B cell (primary cell): ENCODE data around the gene TANC1. TPM values are rescaled to one million over a fixed set of nuclear protein-coding genes. Genes with fewer than 3 reads are reported as not detected.

ENCODE experiments used
- ATAC-seq: fragments of 200-7000 bp; cut with Tn5 transposase; one replicate; pipeline ENCODE4 v1.10.0; 2021; ENCODE audit warnings: low read depth, mild to moderate bottlenecking, moderate number of reproducible peaks, moderate library complexity
- CTCF ChIA-PET: fragments of 350-600 bp; sonication (Branson Sonifier 250); formaldehyde crosslinking; loops from one replicate; lab custom pipeline; 2021; ENCODE audit warnings: antibody characterized with exemption, inconsistent platforms; lab: Charles Lee
- POLR2A ChIA-PET: fragments of 350-600 bp; sonication (Branson Sonifier 250); formaldehyde crosslinking; loops from one replicate; lab custom pipeline; 2021; ENCODE audit warnings: antibody characterized with exemption; lab: Charles Lee
- DNase-seq: peaks from one replicate; pipeline ENCODE4 v3.0.0; 2013
- H2AFZ ChIP-seq: 2 replicates; pipeline ENCODE4 v1.6.1; 2012; ENCODE audit warnings: mild to moderate bottlenecking, low read depth, low read length; ENCODE audit not compliant: insufficient read depth, poor library complexity, severe bottlenecking
- H3K27ac ChIP-seq, 2 donors: 1 replicate in 1 of 2; 2 replicates in 1 of 2; pipeline ENCODE4 v1.5.1; 2012 to 2013; ENCODE audit warnings: low read length in 2 of 2, mild to moderate bottlenecking in 2 of 2, moderate library complexity in 1 of 2
- H3K27me3 ChIP-seq, 4 experiments: fragments of 200-600 bp in 1 of 4; sonication (generic) in 1 of 4; replicated peaks in 1 of 4; 1 replicate in 2 of 4; 2 replicates in 2 of 4; pipeline versions ENCODE4 v1.6.1 to v1.7.0; 2013 to 2016; ENCODE audit warnings: low read length in 3 of 4, mild to moderate bottlenecking in 2 of 4, mixed read lengths in 1 of 4, moderate library complexity in 1 of 4; ENCODE audit not compliant: insufficient read depth in 4 of 4, control insufficient read depth in 3 of 4; ENCODE audit errors: control extremely low read depth in 1 of 4
- H3K36me3 ChIP-seq, 2 experiments: replicated peaks in 1 of 2; 1 replicate in 1 of 2; 2 replicates in 1 of 2; pipeline versions ENCODE4 v1.6.1 to v1.7.1; 2013; ENCODE audit warnings: low read length in 1 of 2; ENCODE audit not compliant: insufficient read depth in 2 of 2, control insufficient read depth in 1 of 2; ENCODE audit errors: control extremely low read depth in 1 of 2, extremely low read depth in 1 of 2
- H3K4me1 ChIP-seq, 2 donors: fragments of 200-600 bp in 1 of 2; sonication (generic) in 1 of 2; 1 replicate in 1 of 2; 2 replicates in 1 of 2; pipeline versions ENCODE4 v1.5.1 to v1.6.1; 2013 to 2017; ENCODE audit warnings: low read length in 2 of 2; ENCODE audit not compliant: control insufficient read depth in 2 of 2, insufficient read depth in 2 of 2
- H3K4me2 ChIP-seq: replicated peaks from 2 replicates; pipeline ENCODE3; 2012; ENCODE audit warnings: mild to moderate bottlenecking, low read depth, low read length; ENCODE audit not compliant: poor library complexity, severe bottlenecking
- H3K4me3 ChIP-seq, 5 experiments: fragments of 200-600 bp in 1 of 5; sonication (generic) in 1 of 5; 1 replicate in 3 of 5; 2 replicates in 2 of 5; pipeline versions ENCODE4 v1.5.1 to v1.7.0; 2011 to 2016; ENCODE audit warnings: low read length in 4 of 5, mild to moderate bottlenecking in 4 of 5, low read depth in 2 of 5, control low read depth in 1 of 5, moderate library complexity in 1 of 5; ENCODE audit not compliant: insufficient read depth in 1 of 5; ENCODE audit errors: control extremely low read depth in 1 of 5, extremely low read depth in 1 of 5
- H3K79me2 ChIP-seq: fragments of 200-600 bp; sonication (generic); one replicate; pipeline ENCODE4 v1.6.0; 2016; ENCODE audit warnings: low read length; ENCODE audit not compliant: control insufficient read depth, insufficient read depth
- H3K9ac ChIP-seq: fragments of 200-600 bp; sonication (generic); 2 replicates; pipeline ENCODE4 v1.6.1; 2017; ENCODE audit warnings: mild to moderate bottlenecking, low read length, moderate library complexity
- H3K9me3 ChIP-seq, 3 donors: one replicate each; pipeline versions ENCODE4 v1.6.1 to v1.7.1; 2013; ENCODE audit warnings: low read length in 2 of 3; ENCODE audit not compliant: control insufficient read depth in 2 of 3, insufficient read depth in 1 of 3; ENCODE audit errors: control extremely low read depth in 1 of 3
- H4K20me1 ChIP-seq: 2 replicates; pipeline ENCODE4 v1.6.0; 2012; ENCODE audit warnings: mild to moderate bottlenecking, low read length; ENCODE audit not compliant: insufficient read depth, control insufficient read depth, poor library complexity, severe bottlenecking
- H3K27ac Mint-ChIP-seq: one replicate; pipeline ENCODE4 v1.8.0; 2021; ENCODE audit warnings: mixed read lengths
- H3K27me3 Mint-ChIP-seq: one replicate; pipeline ENCODE4 v1.8.0; 2021; ENCODE audit warnings: mixed read lengths
- H3K4me1 Mint-ChIP-seq: one replicate; pipeline ENCODE4 v1.8.0; 2021; ENCODE audit warnings: mixed read lengths
- H3K4me3 Mint-ChIP-seq: one replicate; pipeline ENCODE4 v1.8.0; 2021; ENCODE audit warnings: mixed read lengths
- H3K9me3 Mint-ChIP-seq: one replicate; pipeline ENCODE4 v1.8.0; 2022; ENCODE audit warnings: mixed read lengths; ENCODE audit not compliant: insufficient read depth
- EZH2 ChIP-seq: IDR thresholded peaks from 2 replicates; pipeline ENCODE4 v1.6.1; 2012; ENCODE audit warnings: borderline replicate concordance, low read depth, mild to moderate bottlenecking, moderate library complexity, low read length; ENCODE audit not compliant: insufficient read depth, poor library complexity, severe bottlenecking
- WGBS: methylation state at CpG from one replicate; pipeline ENCODE4 v1.1.5; 2013; ENCODE audit warnings: missing lambda C conversion rate; ENCODE audit not compliant: insufficient coverage; 5-methylcytosine and 5-hydroxymethylcytosine counted together
- intact Hi-C: fragments of 100-400 bp; cut with micrococcal nuclease; formaldehyde crosslinking; loops from one replicate; pipeline ENCODE4 v1.10.0; 2022
- polyA plus RNA-seq: library from polyadenylated mRNA; depleted of rRNA; stranded (reverse); fragments of >200 nt; gene quantifications from 2 replicates; pipeline ENCODE4 v1.2.3, GENCODE V29; 2012
- total RNA-seq, 2 donors: library from RNA; stranded (reverse); fragments of 120-200 nt in 1 of 2; gene quantifications; 1 replicate in 1 of 2; 2 replicates in 1 of 2; pipeline versions ENCODE4 v1.2.3 to v1.2.4, GENCODE V29; 2013 to 2022
- TF ChIP-seq, protein P1 (sequence below): fragments of 200-600 bp; IDR thresholded peaks from one replicate; pipeline ENCODE4 v1.8.0; 2022; ENCODE audit warnings: antibody characterized with exemption, mild to moderate bottlenecking

The TANC1 gene
- total and polyA plus RNA-seq, 2 donors (not counting 1 experiment from before 2014, with no cell fraction given), result 0.13 TPM; not detected in 1

DNA sequence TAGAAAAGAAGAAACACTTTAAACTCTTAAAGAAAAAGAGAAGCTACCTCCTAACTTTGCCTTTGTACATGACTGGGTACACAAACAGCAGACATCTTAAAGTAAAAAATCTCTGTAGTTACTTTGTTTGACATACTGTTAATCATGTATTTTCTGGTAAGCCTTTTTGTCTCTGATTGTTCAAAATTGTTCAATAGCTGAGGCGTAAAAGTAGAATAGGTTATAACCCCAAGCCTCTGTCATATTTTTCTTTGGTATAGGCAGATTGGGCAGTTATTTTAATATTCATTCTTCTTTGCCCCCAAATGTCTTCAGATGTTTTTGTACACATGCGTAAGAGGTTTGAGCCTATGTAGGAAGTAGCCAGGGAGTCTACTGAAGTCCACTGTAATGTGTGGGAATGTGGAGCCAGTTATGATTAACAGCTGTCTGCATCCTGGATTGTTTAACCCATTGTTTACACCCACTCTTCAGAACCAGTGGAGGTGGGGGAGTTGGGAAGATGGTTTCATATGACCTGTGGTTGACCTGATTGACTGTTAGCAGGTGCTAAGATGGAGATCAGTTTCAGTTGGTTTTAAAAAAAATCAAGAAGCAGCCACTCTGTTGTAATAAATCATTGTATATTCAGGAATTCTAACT lies 150.5 kb downstream of the TANC1 start:
- no peaks in the 10 kb centered on the region for H3K9me3 Mint-ChIP-seq
- no peak for DNase-seq
- H3K4me2 ChIP-seq, result no peak overlapping the region
- H2AFZ ChIP-seq, result peak overlapping the region; percentile 19
- H3K4me1 ChIP-seq, result peaks cover 0 to 6% of the 10 kb centered on the region in 2 donors
- H3K27me3 ChIP-seq, result peaks cover 0 to 2% (median 0%) of the 10 kb centered on the region in 4 experiments
- no peak overlapping the region for H3K4me3 ChIP-seq
- no peak for ATAC-seq
- H3K79me2 ChIP-seq, result no peaks in the 10 kb centered on the region
- H3K27ac Mint-ChIP-seq, result no peak overlapping the region
- no peak overlapping the region for H3K4me3 Mint-ChIP-seq
- CTCF ChIA-PET, result interaction anchor here (0.6 to 4.1 kb wide), 33 partner anchors 8 to 1955 kb away, joined by 3 to 80 read pairs (median 3); partner anchors contain the start of gene BAZ2B
- POLR2A ChIA-PET, result no interaction called here
- H3K9me3 ChIP-seq, result peaks cover 0 to 5% (median 0%) of the 10 kb centered on the region in 3 donors
- WGBS, result no CpG with 5 or more reads among the region's 2 CpGs
- intact Hi-C loops, result loop anchor here (5.0 to 10.0 kb wide), 2 partner anchors 364 to 1097 kb away; no protein-coding TSS in a partner anchor
- no peak overlapping the region for H3K27ac ChIP-seq
- H3K9ac ChIP-seq, result no peak overlapping the region
- no peaks in the 10 kb centered on the region for H3K36me3 ChIP-seq
- H3K4me1 Mint-ChIP-seq, result peaks cover 5% of the 10 kb centered on the region
- TF ChIP-seq, protein P1, sequence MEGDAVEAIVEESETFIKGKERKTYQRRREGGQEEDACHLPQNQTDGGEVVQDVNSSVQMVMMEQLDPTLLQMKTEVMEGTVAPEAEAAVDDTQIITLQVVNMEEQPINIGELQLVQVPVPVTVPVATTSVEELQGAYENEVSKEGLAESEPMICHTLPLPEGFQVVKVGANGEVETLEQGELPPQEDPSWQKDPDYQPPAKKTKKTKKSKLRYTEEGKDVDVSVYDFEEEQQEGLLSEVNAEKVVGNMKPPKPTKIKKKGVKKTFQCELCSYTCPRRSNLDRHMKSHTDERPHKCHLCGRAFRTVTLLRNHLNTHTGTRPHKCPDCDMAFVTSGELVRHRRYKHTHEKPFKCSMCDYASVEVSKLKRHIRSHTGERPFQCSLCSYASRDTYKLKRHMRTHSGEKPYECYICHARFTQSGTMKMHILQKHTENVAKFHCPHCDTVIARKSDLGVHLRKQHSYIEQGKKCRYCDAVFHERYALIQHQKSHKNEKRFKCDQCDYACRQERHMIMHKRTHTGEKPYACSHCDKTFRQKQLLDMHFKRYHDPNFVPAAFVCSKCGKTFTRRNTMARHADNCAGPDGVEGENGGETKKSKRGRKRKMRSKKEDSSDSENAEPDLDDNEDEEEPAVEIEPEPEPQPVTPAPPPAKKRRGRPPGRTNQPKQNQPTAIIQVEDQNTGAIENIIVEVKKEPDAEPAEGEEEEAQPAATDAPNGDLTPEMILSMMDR, result peak; percentile 63
- no peak for TF ChIP-seq EZH2
- peaks cover 5% of the 10 kb centered on the region for H3K27me3 Mint-ChIP-seq
- no peaks in the 10 kb centered on the region for H4K20me1 ChIP-seq

DNA sequence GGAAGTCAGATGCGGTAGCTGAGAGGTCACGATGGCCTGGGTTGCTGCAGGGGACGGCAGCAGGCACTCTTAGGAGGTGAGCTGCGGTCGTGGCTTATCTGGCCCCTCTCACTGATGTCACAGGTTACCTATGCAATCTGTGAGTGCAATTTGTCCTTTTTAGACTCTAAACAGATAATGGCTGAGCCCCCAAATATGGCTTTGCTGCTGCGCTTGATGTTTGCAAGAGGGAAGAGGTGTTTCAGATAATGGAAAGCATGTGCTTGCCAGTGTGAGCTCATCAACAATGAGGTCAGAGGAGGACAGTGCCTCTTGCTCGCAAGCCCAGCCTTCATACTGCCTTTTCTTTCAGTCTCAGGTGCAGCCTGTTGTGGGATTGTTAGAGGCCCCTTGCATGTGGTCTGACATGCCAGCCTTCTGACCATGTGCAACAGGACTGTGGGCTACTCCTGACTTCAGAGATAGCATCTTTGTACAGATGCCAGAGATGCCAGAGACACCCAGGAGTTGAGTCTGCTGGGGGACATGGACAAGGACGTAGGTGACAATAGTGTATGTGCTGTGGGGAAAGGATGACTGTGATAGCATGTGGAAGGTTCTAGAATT lies 151.3 kb downstream of the TANC1 start:
- TF ChIP-seq, protein P1, result no peak
- TF ChIP-seq EZH2, result no peak
- Mint-ChIP-seq H3K4me1 (peaks cover 11% of the 10 kb centered on the region), H3K27me3 (peaks cover 5% of the 10 kb centered on the region), H3K4me3 (no peak overlapping the region), H3K9me3 (no peaks in the 10 kb centered on the region), H3K27ac (no peak overlapping the region)
- no peak overlapping the region for H3K4me3 ChIP-seq
- DNase-seq, result no peak
- ATAC-seq, result no peak
- ChIA-PET CTCF (interaction anchor here (1.1 to 4.1 kb wide), 10 partner anchors 9 to 821 kb away, joined by 3 to 80 read pairs (median 4); no protein-coding TSS in a partner anchor), POLR2A (no interaction called here)
- H3K9ac ChIP-seq, result no peak overlapping the region
- peaks cover 0 to 2% (median 0%) of the 10 kb centered on the region in 4 experiments for H3K27me3 ChIP-seq
- H2AFZ ChIP-seq, result no peak overlapping the region
- H3K9me3 ChIP-seq, result peaks cover 0 to 5% (median 0%) of the 10 kb centered on the region in 3 donors
- no peak overlapping the region for H3K4me2 ChIP-seq
- intact Hi-C loops, result loop anchor here (5.0 to 10.0 kb wide), 2 partner anchors 365 to 1097 kb away; no protein-coding TSS in a partner anchor
- H3K79me2 ChIP-seq, result no peaks in the 10 kb centered on the region
- WGBS, result 90% methylated on average over 8 of the region's 8 CpGs
- H3K4me1 ChIP-seq, result peaks cover 3 to 8% of the 10 kb centered on the region in 2 donors
- no peak overlapping the region for H3K27ac ChIP-seq
- no peaks in the 10 kb centered on the region for H4K20me1 ChIP-seq
- H3K36me3 ChIP-seq, result no peaks in the 10 kb centered on the region
